GM12878 (cell line): Measurements from ENCODE around the gene NPNT. TPM values are rescaled to one million over a fixed set of nuclear protein-coding genes. Genes with fewer than 3 reads are reported as not detected.
A peak's percentile ranks its signal among the peaks of the same experiment; 100 is the strongest.

Source experiments
- ATAC-seq: fragments of 200-7000 bp; cut with Tn5 transposase; 3 replicates; pipeline ENCODE4 v1.9.1; 2020; ENCODE audit warnings: mild to moderate bottlenecking, moderate library complexity
- Bru-seq: library from RNA; stranded (reverse); fragments of 400-500 nt; gene quantifications from one replicate; lab custom pipeline; 2021; lab: Mats Ljungman, UMichigan
- BruChase-seq, 2 experiments: library from RNA; stranded (reverse); fragments of 400-500 nt; gene quantifications; one replicate each; lab custom pipeline; 2021; lab: Mats Ljungman, UMichigan
- BruUV-seq: library from RNA; stranded (reverse); fragments of 400-500 nt; replicated peaks from 2 replicates; lab custom pipeline; 2021; lab: Mats Ljungman, UMichigan
- CTCF ChIA-PET: fragments of 300-600 bp; sonication (Branson Sonifier 250); formaldehyde crosslinking; extraction: SDS; loops from one replicate; lab custom pipeline; 2021; ENCODE audit warnings: inconsistent platforms; lab: Yijun Ruan, JAX
- POLR2A ChIA-PET: fragments of 350-600 bp; formaldehyde crosslinking; extraction: SDS; loops from one replicate; lab custom pipeline; 2021; ENCODE audit warnings: inconsistent platforms; lab: Charles Lee
- RAD21 ChIA-PET: fragments of 300-600 bp; sonication (Branson Sonifier 250); formaldehyde crosslinking; loops from one replicate; lab custom pipeline; 2023; ENCODE audit warnings: antibody characterized with exemption; ENCODE audit not compliant: unreplicated experiment; lab: Charles Lee
- SMC1A ChIA-PET: fragments of 300-600 bp; sonication (Branson Sonifier 250); formaldehyde crosslinking; loops from one replicate; lab custom pipeline; 2023; ENCODE audit not compliant: unreplicated experiment, uncharacterized antibody; lab: Charles Lee
- DNase-seq: peaks from one replicate; pipeline ENCODE4 v3.0.0-alpha.2; 2011; ENCODE audit warnings: low read depth, low spot score
- FAIRE-seq: peaks from 3 replicates; lab custom pipeline; 2011; peaks lifted over from hg19 to GRCh38; lab: Jason Lieb, UNC
- H2AFZ ChIP-seq: 2 replicates; pipeline ENCODE4 v1.6.0; 2011; ENCODE audit warnings: low read depth, low read length, control low read depth; ENCODE audit not compliant: control insufficient read depth
- H3K27ac ChIP-seq: 2 replicates; pipeline ENCODE4 v1.5.1; 2011; ENCODE audit warnings: control low read depth; ENCODE audit not compliant: control insufficient read depth, insufficient read depth
- H3K27me3 ChIP-seq, 2 experiments: replicated peaks in 1 of 2; 2 replicates each; pipeline versions ENCODE4 v1.6.0 to v1.6.1; 2011; ENCODE audit warnings: low read length in 1 of 2; ENCODE audit not compliant: control insufficient read depth in 2 of 2, insufficient read depth in 2 of 2
- H3K36me3 ChIP-seq, 2 experiments: 2 replicates each; pipeline ENCODE4 v1.5.1; 2011; ENCODE audit warnings: low read length in 1 of 2; ENCODE audit not compliant: control insufficient read depth in 2 of 2, insufficient read depth in 2 of 2
- H3K4me1 ChIP-seq: 2 replicates; pipeline ENCODE4 v1.6.1; 2011; ENCODE audit warnings: mild to moderate bottlenecking, low read length, moderate library complexity, mixed read lengths; ENCODE audit not compliant: control insufficient read depth, insufficient read depth
- H3K4me2 ChIP-seq: 2 replicates; pipeline ENCODE4 v1.6.0; 2011; ENCODE audit warnings: control low read depth; ENCODE audit not compliant: control insufficient read depth, insufficient read depth
- H3K4me3 ChIP-seq: fragments of 200-600 bp; sonication (generic); 2 replicates; pipeline ENCODE4 v1.5.1; 2016
- H3K79me2 ChIP-seq: 2 replicates; pipeline ENCODE4 v1.6.0; 2011; ENCODE audit warnings: low read length; ENCODE audit not compliant: control insufficient read depth, insufficient read depth
- H3K9ac ChIP-seq: 2 replicates; pipeline ENCODE4 v1.8.0; 2011; ENCODE audit warnings: low read length, control low read depth, mixed read lengths; ENCODE audit not compliant: control insufficient read depth, insufficient read depth
- H3K9me3 ChIP-seq: replicated peaks from 3 replicates; pipeline ENCODE4 v1.5.1; 2011; ENCODE audit warnings: mild to moderate bottlenecking, low read length; ENCODE audit not compliant: control insufficient read depth, insufficient read depth
- H4K20me1 ChIP-seq: 2 replicates; pipeline ENCODE4 v1.6.0; 2011; ENCODE audit not compliant: control insufficient read depth, insufficient read depth
- BCL11A ChIP-seq: IDR thresholded peaks from 2 replicates; pipeline ENCODE4 v1.6.1; 2011; ENCODE audit warnings: low read depth, low read length
- EED ChIP-seq: sonication (generic); IDR thresholded peaks from 2 replicates; pipeline ENCODE4 v1.6.1; 2016; ENCODE audit warnings: antibody characterized with exemption, low read depth
- ETV6 ChIP-seq, 2 experiments: fragments of 450-650 bp in 1 of 2; IDR thresholded peaks in 1 of 2; conservative IDR thresholded peaks in 1 of 2; 2 replicates each; pipeline ENCODE4 v1.6.1; 2014; ENCODE audit warnings: antibody characterized with exemption in 1 of 2, borderline replicate concordance in 1 of 2, low read depth in 1 of 2, mild to moderate bottlenecking in 1 of 2, moderate library complexity in 1 of 2
- FOXK2 ChIP-seq: fragments of 450-650 bp; IDR thresholded peaks from 2 replicates; pipeline ENCODE4 v1.6.1; 2017; ENCODE audit warnings: mild to moderate bottlenecking, moderate library complexity
- HDGF ChIP-seq: fragments of 450-650 bp; IDR thresholded peaks from 2 replicates; pipeline ENCODE4 v1.6.1; 2016; ENCODE audit warnings: antibody characterized with exemption
- NR2F1 ChIP-seq: fragments of 450-650 bp; conservative IDR thresholded peaks from 2 replicates; pipeline ENCODE4 v1.6.1; 2017; ENCODE audit warnings: mild to moderate bottlenecking
- NRF1 ChIP-seq: conservative IDR thresholded peaks from 2 replicates; pipeline ENCODE4 v1.6.1; 2011; ENCODE audit warnings: mild to moderate bottlenecking, low read depth, low read length, improper control_type of control experiment
- POLR2A ChIP-seq: IDR thresholded peaks from 2 replicates; pipeline ENCODE4 v1.6.1; 2011; ENCODE audit warnings: low read depth, mild to moderate bottlenecking, low read length
- RUNX3 ChIP-seq: IDR thresholded peaks from 2 replicates; pipeline ENCODE4 v1.6.1; 2012; ENCODE audit warnings: low read length, inconsistent platforms
- SMAD5 ChIP-seq: IDR thresholded peaks from 2 replicates; pipeline ENCODE4 v1.6.1; 2016; ENCODE audit warnings: antibody characterized with exemption, low read depth
- TCF3 ChIP-seq: IDR thresholded peaks from 2 replicates; pipeline ENCODE4 v1.6.1; 2012; ENCODE audit warnings: low read depth, mild to moderate bottlenecking, low read length, borderline replicate concordance; ENCODE audit not compliant: insufficient read depth
- USF1 ChIP-seq: IDR thresholded peaks from 2 replicates; pipeline ENCODE4 v1.6.1; 2011; ENCODE audit warnings: borderline replicate concordance, low read depth, mild to moderate bottlenecking, moderate library complexity, mixed read lengths, low read length; ENCODE audit not compliant: insufficient read depth; ENCODE audit errors: extremely low read length
- ZNF592 ChIP-seq: fragments of 450-650 bp; IDR thresholded peaks from 2 replicates; pipeline ENCODE4 v1.6.1; 2017; ENCODE audit warnings: mild to moderate bottlenecking, moderate library complexity
- WGBS: methylation state at CpG from one replicate; pipeline ENCODE4 v1.1.6; 2016; ENCODE audit warnings: low lambda C conversion rate; ENCODE audit not compliant: insufficient replicate concordance, insufficient coverage; ENCODE audit errors: missing lambda C conversion rate; 5-methylcytosine and 5-hydroxymethylcytosine counted together
- in situ Hi-C: fragments of 300-500 bp; cut with MboI; formaldehyde crosslinking; loops from 9 replicates; pipeline ENCODE4 v1.14.3; 2018; ENCODE audit warnings: mixed read lengths
- intact Hi-C: fragments of 100-400 bp; cut with micrococcal nuclease; formaldehyde crosslinking; loops from one replicate; pipeline ENCODE4 v1.14.2; 2022; ENCODE audit not compliant: unreplicated experiment
- long read RNA-seq, 2 experiments: library from polyadenylated mRNA; unstranded; transcript quantifications; one replicate each; pipeline ENCODE4 v2.0.0, GENCODE V29; 2019 to 2020
- polyA minus RNA-seq, 3 experiments: library from RNA; depleted of rRNA, polyadenylated mRNA; stranded (reverse); fragments of >200 nt; gene quantifications; 2 replicates each; pipeline ENCODE4 v1.2.3, GENCODE V29; 2011
- polyA plus RNA-seq, 11 experiments: library from polyadenylated mRNA; depleted of rRNA in 4 of 11; unstranded in 6 of 11; stranded (reverse) in 5 of 11; fragments of >200 nt; fragmentation: Nextera tagmentation in 4 of 11; fragmentation: Illumina TruSeq in 1 of 11; extraction: Ambion mirVana in 4 of 11; extraction: Trizol in 1 of 11; gene quantifications; 1 replicate in 1 of 11; 2 replicates in 10 of 11; pipeline versions ENCODE4 v1.2.1 to v1.2.3, GENCODE V29; 2011 to 2016; ENCODE audit warnings: inconsistent platforms in 2 of 11, missing spikeins in 2 of 11, low read depth in 1 of 11
- total RNA-seq, 4 experiments: library from RNA; depleted of rRNA in 3 of 4; stranded (reverse); fragments of >200 nt in 3 of 4; fragmentation: Illumina TruSeq in 1 of 4; extraction: Trizol in 1 of 4; gene quantifications; 2 replicates each; pipeline versions ENCODE4 v1.2.1 to v1.2.3, GENCODE V29; 2013 to 2021

The NPNT gene
- total RNA-seq (2013; cell fraction: nucleolus; rRNA removed) = 38.6 and 49.4 TPM in 2 replicates
- total RNA-seq (2014; rRNA removed) (51.4 and 61.6 TPM in 2 replicates), total RNA-seq (2014; rRNA removed; fragmentation: Illumina TruSeq; extraction: Trizol) (57.1 and 61.8 TPM in 2 replicates), total RNA-seq (2021) (58.8 and 66.3 TPM in 2 replicates), polyA plus RNA-seq (2011; rRNA removed) (0.14 and 0.18 TPM in 2 replicates), polyA plus RNA-seq (2014; fragmentation: Illumina TruSeq; extraction: Trizol) (56.8 and 86.4 TPM in 2 replicates), polyA plus RNA-seq (2014; fragmentation: Nextera tagmentation; extraction: Ambion mirVana) (10 to 100 TPM; 31.9 to 38.3 TPM), polyA plus RNA-seq (2014; rRNA removed) (42.6 and 47.0 TPM in 2 replicates), polyA plus RNA-seq (2016; fragmentation: Nextera tagmentation; extraction: Ambion mirVana) (10 to 100 TPM; 65.6 to 70.5 TPM), polyA minus RNA-seq (2011; rRNA and poly(A)+ RNA removed) (1.1 TPM in 1 of 2 replicates, not detected in the other), Bru-seq, nascent RNA (percentile 38 among the genes with signal in this experiment), BruChase-seq, experiment 1, labeled RNA remaining after a 6-hour chase (percentile 41 among the genes with signal in this experiment), BruChase-seq, experiment 2, labeled RNA remaining after a 2-hour chase (percentile 41 among the genes with signal in this experiment)
- 16.0 TPM for polyA plus RNA-seq (2011; ENCODE audit: low read depth)
- 0.05 and 0.13 TPM in 2 replicates for polyA plus RNA-seq (2011; cell fraction: cytosol; rRNA removed)
- 0.15 and 0.22 TPM in 2 replicates for polyA plus RNA-seq (2011; cell fraction: nucleus; rRNA removed)
- polyA plus RNA-seq (2012) = 26.3 and 27.2 TPM in 2 replicates
- not detected in 2 replicates for polyA minus RNA-seq (2011; cell fraction: cytosol; rRNA and poly(A)+ RNA removed)
- 0.29 TPM in 1 of 2 replicates, not detected in the other for polyA minus RNA-seq (2011; cell fraction: nucleus; rRNA and poly(A)+ RNA removed)
- long read RNA-seq, experiment 1 = 0 reads
- long read RNA-seq, experiment 2, partial matches to known transcripts = 0 of 3 reads
- long read RNA-seq, experiment 2, other reads (novel, unspliced or antisense) = 3 of 3 reads

GRCh38 chr4:105894660-105895582 lies at the start of gene NPNT:
NPNT (plus strand) TSS chr4:105895471; CDS start chr4:105895653, 182 bp downstream.
- ChIA-PET SMC1A (interaction anchor here (1.2 kb wide), 1 partner anchor 18 kb away, joined by 3 read pairs; no protein-coding TSS in a partner anchor), RAD21 (no interaction called here), POLR2A (no interaction called here), CTCF (interaction anchor here (0.6 kb wide), 1 partner anchor 191 kb away, joined by 3 read pairs; no protein-coding TSS in a partner anchor)
- Histone ChIP-seq H2AFZ (peak within 1 kb of the TSS; percentile 80), H3K79me2 (peaks cover 9% of the 10 kb centered on the region), H3K9ac (peak within 1 kb of the TSS; percentile 80), H3K27ac (peak within 1 kb of the TSS; percentile 76), H3K36me3 (peaks cover 0 to 3% of the 10 kb centered on the region in 2 experiments; a peak in 1 of 4 replicates), H3K9me3 (no peaks in the 10 kb centered on the region), H3K27me3 (peaks cover 3 to 8% of the 10 kb centered on the region in 2 experiments), H3K4me2 (peak within 1 kb of the TSS; percentile 97), H3K4me1 (peaks cover 10% of the 10 kb centered on the region), H4K20me1 (no peaks in the 10 kb centered on the region), H3K4me3 (peak within 1 kb of the TSS; percentile 75)
- 10% methylated on average over 20 of the region's 56 CpGs for WGBS
- in situ Hi-C loops (no loop called here), intact Hi-C loops (no loop called here)
- ATAC-seq = peak; percentile 51
- peak; percentile 38 for FAIRE-seq
- DNase-seq = no peak
- BruUV-seq = no TSS peak
- 0 out of 2 replicates have a peak, but pooled peaks have one; percentile 43 for TF ChIP-seq RUNX3
- peak; percentile 36; the same call in 1 of the 2 replicates for TF ChIP-seq EED
- TF ChIP-seq NR2F1 = no peak
- TF ChIP-seq POLR2A = peak; percentile 77
- no peak for TF ChIP-seq USF1
- TF ChIP-seq ZNF592 = no peak
- peak in 1 of 2 experiments; percentile 13; a peak in 1 of 4 replicates for TF ChIP-seq ETV6 (conservative IDR thresholded peaks at IDR 0.05 in 1 of 2, IDR thresholded peaks at IDR 0.05 in 1 of 2; ENCODE audit: borderline replicate concordance in 1 of 2, low read depth in 1 of 2)
- no peak; the same call in 1 of the 2 replicates for TF ChIP-seq SMAD5
- no peak for TF ChIP-seq NRF1
- TF ChIP-seq FOXK2 = no peak
- TF ChIP-seq TCF3 = 0 out of 2 replicates have a peak, but pooled peaks have one; percentile 42
- TF ChIP-seq HDGF = no peak
- no peak for TF ChIP-seq BCL11A
